GM19452 (cell line): ENCODE measurements around the gene BPI.
"Not testable (repeated sequence)": the region's sequence is repeated elsewhere in the genome, so short reads cannot be mapped to it uniquely, and the experiment has no call there.

ENCODE experiments used
- ATAC-seq: cut with Tn5 transposase; IDR thresholded peaks from one replicate; pipeline ENCODE4 v1.9.1; 2021; ENCODE audit not compliant: unreplicated experiment

Gene BPI

DNA sequence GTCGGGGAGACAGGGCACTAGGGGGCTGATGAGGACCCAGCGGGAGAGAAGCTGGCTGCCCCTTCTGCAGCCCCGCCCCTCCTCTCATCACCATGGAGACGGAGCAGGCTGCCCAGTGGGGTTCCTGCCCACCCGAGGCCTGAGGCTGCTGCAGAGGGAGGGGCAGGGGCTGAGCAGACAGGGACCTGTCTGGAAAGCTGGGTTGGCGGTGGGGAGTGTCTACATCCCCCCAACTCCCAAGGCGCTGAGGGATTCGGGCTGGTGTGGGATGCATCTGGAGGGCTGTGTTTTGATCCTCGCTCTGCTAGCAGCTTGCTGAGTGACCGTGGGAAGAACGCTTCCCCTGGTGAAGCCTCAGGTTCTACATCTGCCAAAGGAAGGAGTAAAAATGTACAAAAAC is 1.2 kb upstream of the BPI start:
- no peak for ATAC-seq

DNA sequence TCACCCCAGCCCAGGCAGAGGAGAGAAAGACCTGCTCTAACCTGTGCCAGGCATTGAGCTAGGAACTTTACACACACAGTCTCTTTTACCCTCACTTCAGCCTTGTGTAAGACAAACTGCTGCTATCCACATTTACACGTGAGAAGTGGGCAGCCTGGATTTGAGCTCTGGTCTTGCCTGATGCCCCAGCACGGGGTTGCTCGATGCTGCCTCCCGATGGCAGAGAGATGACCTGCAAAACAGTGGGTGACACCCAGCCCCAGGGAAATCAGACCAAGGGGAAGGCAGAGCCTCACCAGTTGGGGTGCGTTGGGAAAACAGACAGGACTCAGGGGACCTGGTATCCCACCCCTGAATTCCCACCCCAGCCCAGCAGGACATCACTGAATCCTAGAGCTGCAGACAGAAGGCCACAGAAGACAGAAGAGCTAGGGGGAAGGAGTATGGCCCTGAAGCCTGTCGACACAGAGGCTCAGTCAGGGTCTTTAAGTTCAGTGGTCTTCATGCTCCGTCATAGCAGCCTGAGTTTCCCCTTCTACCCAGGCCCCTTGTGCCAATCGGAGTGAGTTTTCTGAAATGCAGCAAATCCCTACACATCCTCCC is 990 bp downstream of the BPI start:
- ATAC-seq, result no peak

DNA sequence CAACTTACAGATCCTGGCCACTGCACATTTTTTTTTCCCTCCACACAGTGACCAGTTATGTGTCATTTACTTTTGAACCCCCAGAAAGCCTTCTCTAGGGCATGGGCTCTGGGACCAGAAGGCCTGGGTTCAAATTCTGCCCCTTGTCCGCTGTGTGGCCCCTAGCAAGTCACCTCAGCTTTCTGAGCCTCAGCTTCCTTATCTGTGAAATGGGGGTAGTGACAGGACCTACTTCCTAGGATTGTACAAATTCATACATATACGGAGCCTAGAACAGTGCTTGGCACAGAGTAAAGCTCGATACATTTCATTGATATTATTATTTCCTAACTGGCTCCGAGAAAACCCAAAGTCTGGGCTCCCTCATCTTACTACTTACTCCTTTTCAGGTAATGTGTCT is 1.6 kb downstream of the BPI start:
- ATAC-seq, result no peak

DNA sequence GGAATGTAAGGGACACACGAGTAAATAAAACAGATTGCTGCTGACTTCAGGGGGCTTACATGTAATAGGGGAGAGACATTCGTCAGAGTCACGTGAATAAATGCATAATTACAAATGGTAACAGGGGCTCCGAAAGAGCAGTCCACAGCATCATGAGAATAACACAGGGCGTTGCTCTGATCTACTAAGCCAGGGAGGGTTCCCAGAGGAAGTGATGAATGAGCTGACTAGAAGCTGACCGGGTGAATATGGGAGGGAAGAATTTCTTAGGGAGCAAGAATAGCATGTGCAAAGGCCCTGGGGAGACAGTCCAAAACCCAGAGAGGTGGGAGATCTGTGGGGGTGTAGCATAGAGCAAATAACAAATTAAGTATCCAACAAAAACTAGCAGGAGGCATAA is 2.4 kb downstream of the BPI start:
- no peak for ATAC-seq

DNA sequence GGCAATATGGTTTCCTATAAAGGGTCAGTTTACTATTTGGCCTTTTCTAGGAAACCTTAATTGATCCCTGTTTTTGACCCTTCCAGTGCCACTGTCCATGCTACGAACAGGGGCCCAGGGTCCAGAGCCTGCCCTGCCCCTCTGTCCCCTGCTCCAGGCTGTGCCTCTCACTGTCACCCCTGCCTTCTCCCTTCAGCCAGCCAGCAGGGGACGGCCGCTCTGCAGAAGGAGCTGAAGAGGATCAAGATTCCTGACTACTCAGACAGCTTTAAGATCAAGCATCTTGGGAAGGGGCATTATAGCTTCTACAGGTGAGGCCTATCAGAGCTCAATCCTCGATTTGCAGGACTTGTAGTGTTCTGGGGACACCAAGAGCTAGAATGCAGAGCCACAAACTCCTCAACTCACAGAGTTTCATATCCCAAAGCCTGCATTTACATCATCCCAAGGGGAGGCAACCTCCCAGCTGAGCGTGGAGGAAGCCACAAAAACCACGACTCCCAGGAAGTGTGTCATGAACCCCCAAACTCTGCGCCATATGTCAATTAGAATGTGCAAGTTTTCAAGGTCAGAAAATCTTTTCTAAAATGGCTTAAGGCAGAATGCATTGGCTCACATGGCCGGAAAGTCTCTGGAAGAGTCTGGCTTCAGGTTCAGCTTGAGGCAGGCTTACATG is 3.6 kb downstream of the BPI start:
- ATAC-seq, result no peak

DNA sequence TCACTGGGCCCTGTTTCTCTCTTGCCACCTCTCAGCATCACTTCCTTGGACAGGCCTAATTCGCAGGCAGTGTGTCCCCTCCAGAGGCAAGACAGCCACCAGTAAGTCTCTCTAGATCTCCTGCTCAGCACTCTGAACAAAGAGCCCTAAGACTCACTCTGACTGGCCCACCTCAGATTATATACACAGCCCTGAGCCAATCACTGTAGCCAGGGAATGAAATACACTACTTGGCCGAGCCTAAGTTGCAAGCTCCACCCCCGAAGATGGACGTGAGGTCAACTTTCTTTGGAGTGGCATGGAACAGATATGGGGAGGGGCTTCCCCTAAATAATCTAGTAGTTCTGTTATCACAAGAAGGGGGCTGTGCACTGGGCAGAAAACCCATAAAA is 4.1 kb downstream of the BPI start:
- ATAC-seq, result no peak

DNA sequence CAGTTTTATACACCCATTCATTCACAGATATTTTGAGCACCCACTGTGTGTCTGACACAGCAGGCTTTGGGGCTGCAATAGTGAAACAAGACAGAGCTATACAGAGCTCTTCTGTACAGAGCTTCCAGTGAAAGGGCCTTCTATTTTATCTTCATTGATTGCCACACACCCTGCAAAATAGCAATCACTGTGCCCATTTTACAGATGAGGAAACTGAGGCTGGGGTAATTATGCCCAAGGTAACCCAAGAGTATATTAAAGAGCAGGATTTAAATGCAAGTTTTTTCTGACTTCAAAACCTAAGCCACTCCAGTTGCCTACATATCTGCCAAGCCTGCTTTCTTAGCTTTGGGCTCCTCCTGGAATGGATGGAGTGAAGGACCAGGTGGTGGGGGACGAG is 4.5 kb downstream of the BPI start:
- no peak for ATAC-seq

DNA sequence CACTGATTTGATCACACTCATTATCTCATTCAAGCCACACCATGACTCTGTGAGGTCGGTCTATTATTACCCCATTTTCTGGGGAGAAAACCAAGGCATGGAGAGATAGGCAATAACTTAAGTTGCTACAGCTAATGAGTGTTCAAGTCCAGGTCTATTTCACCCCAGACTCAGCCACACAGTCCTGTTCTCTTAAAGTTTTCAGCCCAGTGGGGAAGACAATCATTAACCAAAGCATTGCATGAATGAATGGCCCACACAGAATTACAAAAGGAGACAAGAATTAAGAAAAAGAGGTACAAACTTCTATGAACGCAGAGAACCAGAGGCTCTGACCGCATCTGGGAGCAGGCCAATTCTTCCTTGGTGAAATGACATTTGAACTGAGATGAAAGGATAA is 7.1 kb downstream of the BPI start:
- no peak for ATAC-seq

DNA sequence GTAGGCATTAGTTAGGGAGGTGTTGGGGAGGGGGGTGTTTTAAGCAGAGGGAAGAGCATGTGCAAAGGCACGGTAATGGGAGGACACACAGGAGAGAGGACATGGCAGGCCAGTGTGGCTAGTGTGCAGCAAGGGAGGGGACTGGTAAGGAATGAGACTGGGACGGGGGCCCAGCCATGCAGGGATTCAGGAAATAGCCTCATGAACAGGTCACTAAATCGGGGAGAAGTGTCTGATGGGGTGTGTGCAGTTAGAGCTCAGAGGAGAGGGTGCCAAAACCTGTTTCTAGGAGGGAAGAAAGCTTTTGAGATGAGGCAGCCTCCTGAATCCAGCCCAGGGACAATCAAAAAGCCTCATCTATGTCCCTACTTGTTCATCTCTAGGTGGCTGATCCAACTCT is 7.5 kb downstream of the BPI start:
- ATAC-seq, result no peak

DNA sequence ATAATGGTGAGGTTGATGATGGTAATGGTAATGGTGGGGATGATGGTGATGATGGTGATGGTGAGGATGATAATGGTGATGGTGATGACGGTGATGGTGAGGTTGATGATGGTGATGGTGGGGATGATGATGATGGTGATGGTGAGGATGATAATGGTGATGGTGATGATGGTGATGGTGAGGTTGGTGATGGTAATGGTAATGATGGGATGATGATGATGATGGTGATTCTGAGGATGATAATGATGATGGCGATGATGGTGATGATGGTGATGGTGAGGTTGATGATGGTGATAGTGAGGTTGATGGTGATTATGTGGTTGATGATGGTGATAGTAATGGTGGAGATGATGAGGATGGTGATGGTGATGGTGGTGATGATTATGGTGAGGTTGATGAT is 9.7 kb downstream of the BPI start:
- no peak for ATAC-seq

DNA sequence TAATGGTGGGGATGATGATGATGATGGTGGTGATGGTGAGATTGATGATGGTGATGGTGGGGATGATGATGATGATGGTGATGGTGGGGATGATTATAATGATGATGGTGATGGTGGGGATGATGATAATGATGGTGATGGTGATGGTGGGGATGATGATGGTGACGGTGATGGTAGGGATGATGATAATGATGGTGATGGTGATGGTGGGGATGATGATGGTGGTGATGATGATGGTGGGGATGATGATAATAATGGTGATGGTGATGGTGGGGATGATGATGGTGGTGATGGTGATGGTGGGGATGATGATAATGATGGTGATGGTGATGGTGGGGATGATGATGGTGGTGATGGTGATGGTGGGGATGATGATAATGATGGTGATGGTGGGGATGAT is 10.4 kb downstream of the BPI start:
- ATAC-seq, result not testable (repeated sequence)

DNA sequence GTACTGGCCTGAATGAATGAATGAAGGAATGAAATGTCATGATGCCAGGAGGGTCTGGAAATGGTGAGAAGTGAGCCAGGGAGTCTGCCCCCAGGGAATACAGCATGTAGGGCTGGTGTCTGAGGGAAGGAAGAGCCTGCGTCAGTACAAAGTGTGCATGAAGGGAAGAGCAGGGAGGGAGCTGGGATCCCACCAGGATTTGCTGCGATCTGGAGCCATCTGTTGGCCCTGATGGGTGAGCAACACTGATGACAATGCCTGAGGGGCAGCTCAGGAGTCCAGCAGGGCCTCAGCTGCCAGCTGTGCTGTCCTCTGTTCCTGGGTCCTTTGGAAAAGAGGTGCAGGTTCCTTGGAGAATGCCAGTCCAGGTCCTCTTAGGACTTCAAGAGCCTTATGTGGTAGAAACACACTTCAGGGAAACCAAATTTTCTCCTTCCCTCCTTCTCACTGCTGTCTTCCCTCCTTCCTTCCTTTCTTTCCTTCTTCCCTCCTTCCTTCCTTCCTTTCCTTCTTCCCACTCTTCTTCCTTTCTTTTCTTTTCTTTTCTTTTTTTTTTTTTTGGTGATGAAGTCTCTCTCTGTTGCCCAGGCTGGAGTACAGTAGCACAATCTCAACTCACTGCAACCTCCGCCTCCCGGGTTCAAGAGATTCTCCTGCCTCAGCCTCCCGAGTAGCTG is 11.5 kb downstream of the BPI start:
- no peak for ATAC-seq

DNA sequence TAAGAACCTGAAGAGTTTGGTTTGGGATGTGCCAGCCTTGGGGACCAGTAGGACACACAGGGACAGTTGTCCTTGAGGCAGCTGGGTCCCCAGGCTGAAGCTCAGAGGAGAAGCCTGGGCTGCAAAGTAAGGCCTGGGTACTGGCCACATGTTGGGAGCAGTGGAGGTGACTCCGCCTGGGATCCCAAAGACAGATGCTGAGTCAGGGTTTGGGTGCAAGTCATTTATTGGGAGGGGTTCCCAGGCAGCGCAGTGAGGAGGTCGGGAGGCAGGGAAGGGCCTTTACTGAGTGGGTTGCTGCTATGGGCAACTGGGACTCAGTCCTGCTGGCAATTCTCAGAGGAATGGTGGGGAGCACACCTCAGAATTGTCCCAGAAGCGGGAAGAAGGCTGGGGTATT is 12.4 kb downstream of the BPI start:
- ATAC-seq, result no peak

DNA sequence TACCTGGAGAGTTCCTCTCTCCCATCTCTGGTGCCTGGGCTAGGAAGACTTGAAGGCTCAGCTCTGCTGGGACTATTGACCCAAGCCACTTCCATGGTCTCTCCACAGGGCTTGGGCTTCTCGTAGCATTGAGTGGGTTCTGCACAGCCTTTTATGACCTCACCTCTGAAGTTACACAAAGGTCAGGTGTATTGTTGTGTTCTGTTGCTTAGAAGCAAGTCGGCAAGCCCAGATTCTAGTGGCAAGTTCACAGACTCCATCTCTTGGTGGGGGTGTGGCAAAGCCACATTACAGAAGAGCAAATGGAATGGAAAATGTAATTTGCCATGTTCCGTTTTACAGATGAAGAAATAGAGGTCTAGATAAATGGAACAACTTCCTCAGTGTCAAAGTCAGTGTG is 13.5 kb downstream of the BPI start:
- ATAC-seq, result no peak

DNA sequence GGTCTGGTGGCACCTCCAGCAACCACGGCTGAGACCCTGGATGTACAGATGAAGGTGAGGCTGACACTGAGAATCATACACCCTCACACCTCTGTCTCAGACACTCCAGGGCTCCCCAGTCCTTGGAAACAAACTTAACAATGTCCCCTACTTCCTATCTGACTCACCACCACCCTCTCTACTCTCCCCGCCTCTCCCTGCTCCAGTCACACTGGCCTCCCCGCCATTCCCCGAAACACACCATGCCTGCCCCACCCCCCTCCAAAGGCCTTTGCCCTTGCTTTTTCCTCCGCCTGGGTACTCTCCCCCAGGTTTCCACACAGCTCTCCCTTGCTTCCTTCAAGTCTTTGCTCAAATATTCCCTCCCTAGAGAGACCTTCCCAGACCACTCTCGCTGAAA is 16.3 kb downstream of the BPI start:
- ATAC-seq, result no peak

DNA sequence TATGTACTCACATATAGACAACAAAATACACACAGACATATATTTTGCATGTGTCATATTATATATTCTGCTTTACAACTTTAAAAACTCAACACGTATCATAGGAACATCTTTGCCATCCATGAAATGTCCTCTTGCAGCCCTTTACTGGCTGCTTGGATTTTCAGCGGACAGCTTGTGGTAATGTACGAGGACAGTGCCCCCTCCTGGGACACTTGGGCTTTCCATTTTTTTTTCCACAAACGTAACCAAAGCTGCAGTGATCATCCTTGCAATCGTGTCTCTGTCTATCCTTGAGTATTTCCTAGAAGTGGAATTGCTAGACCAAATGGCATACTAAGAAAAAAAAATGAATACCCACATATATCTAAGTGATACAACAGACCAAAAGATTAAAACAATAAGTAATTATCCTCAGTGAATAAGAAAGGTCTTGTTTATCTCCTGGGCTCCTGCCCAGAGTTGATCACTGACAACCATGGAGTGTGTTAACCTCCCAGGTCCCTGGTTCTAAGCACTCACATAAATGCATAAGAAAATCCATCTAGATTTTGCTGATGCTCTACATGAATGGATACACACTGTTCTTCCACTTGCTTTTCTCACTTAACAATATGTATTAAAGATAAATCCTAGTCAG is 18.1 kb downstream of the BPI start:
- ATAC-seq, result no peak

DNA sequence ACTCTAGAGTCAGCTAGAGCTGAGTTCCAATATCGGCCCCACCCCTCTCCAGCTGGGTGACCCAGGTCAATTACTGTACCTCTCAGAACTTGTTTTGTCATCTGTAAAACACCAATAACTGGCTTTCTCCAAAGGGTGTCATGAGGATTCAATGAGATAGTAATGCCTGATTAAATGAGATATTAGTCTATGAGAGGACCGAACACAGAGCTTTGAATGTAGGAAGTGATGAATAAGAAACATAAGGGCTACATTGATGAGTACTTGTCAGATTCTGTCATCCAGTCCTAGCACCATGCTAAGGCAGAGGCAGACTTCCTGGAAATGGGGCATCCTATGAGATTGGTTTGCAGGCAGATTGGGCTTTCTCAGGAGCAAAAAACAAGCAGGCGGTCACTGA is 20.2 kb downstream of the BPI start:
- no peak for ATAC-seq

DNA sequence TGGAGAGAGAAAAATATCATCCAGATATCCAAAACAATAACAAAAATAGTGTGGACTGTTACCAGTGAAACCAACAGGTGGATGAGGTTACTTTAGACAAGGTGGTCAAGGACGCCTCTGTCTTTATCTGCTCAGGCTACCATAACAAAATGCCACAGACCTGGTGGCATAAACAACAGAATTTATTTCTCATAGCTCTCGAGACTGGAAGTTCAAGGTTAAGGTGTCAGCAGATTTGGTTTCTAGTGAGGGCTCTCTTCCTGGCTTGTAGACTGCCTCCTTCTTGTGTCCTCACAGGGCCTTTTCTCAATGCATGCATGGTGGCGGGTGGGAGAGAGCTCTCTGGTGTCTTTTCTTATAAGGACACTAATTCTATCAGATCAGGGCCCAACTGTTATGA is 21.2 kb downstream of the BPI start:
- no peak for ATAC-seq

DNA sequence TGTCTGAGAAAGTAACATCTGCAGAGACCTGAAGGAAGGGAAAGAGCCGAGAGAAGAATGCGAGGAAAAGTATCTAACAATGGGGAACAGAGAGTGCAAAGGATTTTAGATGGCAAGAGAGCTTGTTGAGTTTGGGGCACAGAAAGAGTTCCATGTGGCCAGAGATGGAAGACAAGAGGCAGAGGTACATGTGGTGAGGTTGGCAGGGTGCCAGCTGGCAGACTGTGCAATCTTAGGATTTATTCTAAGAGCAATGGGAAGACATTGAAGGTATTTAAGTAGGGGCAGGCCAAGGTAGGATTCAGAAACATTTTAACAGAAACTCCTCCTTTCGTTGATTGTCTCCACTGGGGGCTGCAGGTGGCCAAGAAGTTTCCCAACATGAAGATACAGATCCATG is 21.9 kb downstream of the BPI start:
- ATAC-seq, result no peak

DNA sequence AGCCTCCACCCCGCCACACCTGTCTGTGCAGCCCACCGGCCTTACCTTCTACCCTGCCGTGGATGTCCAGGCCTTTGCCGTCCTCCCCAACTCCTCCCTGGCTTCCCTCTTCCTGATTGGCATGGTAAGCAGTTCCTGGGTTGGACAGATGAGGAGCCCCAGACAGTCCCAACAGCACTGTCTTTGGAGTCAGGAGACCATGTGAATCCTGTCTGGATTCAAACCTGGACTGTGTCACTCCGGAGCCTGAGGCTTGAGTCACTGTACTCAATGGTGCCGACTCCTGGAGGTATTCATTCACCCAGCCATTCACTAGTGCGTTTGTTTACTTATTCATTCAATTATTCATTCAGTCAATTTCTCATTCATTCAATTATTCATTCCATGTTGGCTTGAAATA is 22.4 kb downstream of the BPI start:
- no peak for ATAC-seq

DNA sequence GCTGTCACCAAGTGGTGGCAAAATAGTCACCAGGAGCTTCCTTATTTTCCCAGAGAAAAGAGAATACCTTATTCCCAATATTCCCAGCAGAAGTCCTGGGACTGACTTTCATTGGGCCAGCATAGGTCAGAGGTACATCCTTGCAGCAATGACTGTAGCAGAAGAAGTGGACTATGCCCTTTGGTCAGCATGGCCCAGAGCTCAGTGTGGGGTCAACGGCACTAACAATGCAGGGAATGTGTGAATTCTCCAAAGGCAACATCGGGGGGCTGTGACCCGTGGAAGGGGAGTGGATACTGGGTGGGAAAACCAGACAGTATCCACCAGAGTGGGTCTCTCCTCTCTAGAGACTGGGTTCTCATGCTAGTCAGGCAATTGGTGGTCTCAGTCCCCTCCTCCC is 26.7 kb downstream of the BPI start:
- ATAC-seq, result no peak

DNA sequence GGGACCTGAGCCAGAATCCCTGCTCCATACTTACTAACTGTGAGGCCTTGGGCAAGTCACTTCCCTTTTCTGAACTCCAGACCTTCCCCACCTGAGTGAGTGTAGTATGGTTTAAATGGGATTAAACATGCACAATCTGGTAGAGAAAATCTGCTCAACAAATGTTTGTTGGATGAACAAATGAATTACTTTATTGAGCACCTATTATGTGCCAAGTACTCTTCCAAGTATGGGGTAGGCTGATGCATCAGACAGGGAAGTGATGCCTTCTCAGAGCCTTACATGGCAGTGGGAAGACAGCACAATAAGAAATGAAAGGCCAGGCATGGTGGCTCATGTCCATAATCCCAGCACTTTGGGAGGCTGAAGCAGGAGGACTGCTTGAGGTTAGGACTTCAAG is 27.3 kb downstream of the BPI start:
- no peak for ATAC-seq
